Muscle of arm (tissue), 12 donors: Measurements from ENCODE around the gene EXD3. TPM values are rescaled to one million over a fixed set of nuclear protein-coding genes. Genes with fewer than 3 reads are reported as not detected.

Experiments
- DNase-seq: peaks from one replicate; pipeline ENCODE4 v3.0.0-alpha.2; 2013
- polyA plus RNA-seq, 12 donors: library from polyadenylated mRNA; unstranded; fragments of 120-200 nt; gene quantifications; one replicate each; pipeline ENCODE4 v1.2.1, GENCODE V29; 2013; ENCODE audit not compliant: insufficient read length in 12 of 12

EXD3 gene
- polyA plus RNA-seq, 12 donors: 6.7 to 21.6 (median 11.6) TPM; not detected in 1

DNA sequence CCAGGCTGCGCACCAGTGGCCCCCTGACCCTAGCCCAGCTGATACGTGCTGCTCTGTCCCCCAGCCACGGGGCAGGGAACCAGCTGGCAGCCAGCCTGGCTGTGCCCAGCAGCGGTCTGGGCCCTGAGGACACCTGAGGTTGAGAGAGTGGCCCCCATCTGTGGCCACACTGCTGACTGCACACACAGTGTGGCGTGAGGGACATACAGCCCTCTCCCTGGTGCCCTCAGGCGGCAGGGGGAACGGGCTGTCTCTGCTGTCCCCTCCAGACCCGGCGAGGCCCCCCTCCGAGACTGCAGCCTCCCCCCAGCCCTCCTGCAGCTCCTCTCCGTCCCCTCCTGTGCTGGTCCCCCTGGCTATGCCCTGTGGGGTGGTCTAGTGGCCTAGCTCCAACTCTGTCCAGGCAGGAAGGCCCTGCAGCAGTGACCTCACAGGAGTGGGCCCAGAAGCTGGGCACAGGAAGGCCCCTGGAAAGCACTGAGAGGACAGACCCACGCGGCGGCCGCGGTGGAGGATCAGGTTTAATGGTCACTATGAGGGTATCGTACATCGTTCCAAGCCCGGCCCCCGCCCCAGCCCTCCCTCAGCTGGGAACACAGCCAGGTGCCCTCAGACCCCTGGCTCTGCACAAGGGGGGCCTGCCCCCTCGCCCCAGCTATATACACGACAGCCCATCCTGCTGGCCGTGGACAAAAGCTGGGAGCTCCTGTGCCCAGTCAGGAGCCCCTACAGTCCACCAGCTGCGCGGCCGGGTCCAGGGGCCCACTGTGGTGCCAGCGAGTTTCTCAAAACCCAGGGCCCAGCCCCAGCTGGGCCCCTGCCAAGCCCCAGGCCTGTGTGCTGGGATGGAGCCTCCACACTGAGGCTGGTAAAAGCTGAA is 25.0 kb upstream of the EXD3 start:
- no peak for DNase-seq

GRCh38 chr9:137446851-137447471 is 24.0 kb upstream of the EXD3 start:
- no peak for DNase-seq

DNA sequence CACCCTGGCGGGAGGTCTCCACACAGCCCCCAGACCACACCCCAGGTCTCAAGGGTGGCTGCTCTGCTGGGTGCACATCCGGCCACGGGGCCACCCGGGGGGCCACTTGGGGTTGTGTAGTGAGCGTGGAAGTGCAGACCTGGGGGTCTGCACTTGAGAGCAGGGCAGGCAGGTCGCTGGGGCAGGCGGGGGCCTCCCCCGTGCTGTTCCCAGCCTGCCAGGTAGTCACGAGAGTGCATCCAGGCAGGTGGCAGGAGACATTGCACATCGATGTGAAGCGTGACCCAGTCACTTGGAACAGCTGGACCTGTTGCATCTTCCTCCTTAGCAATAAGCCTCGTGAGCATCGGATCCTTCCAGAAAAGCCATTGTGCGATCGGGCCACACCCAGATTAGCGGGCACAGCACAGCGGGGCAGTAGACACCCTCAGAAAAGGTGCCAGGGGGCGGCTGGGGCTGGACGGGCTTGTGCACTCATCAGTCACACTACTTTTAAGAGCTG is 23.0 kb upstream of the EXD3 start:
- no peak for DNase-seq

DNA sequence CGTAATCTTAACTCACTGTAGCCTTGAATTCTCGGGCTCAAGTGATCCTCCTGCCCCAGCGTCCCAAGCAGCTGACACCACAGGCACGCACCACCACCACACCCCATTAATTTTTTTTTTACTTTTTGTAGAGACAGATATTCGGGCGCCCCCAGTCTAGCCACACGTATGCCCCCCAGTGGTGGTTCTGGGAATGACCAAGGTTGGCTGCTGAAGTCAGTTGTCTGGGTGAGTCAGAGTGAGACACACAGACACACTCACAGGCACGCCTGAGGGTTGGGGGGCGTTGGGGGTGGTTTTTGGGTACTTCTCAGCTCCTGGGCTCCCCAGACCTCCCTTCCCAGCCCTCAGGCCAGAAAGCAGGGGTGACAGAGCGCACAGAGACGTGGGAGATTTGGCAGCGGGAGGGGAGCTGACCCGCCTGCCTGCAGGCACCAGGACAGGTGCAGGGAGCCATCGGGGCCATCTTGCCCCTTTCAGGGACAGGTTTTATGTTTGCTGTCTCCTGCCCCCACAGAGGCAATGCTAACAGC is 22.4 kb upstream of the EXD3 start:
- peak; percentile 73 for DNase-seq

- no peak for DNase-seq
Observed at GRCh38 chr9:137444106-137444790, 21.3 kb upstream of the EXD3 start.

GRCh38 chr9:137441935-137442321 is 19.0 kb upstream of the EXD3 start:
- DNase-seq: no peak

DNA sequence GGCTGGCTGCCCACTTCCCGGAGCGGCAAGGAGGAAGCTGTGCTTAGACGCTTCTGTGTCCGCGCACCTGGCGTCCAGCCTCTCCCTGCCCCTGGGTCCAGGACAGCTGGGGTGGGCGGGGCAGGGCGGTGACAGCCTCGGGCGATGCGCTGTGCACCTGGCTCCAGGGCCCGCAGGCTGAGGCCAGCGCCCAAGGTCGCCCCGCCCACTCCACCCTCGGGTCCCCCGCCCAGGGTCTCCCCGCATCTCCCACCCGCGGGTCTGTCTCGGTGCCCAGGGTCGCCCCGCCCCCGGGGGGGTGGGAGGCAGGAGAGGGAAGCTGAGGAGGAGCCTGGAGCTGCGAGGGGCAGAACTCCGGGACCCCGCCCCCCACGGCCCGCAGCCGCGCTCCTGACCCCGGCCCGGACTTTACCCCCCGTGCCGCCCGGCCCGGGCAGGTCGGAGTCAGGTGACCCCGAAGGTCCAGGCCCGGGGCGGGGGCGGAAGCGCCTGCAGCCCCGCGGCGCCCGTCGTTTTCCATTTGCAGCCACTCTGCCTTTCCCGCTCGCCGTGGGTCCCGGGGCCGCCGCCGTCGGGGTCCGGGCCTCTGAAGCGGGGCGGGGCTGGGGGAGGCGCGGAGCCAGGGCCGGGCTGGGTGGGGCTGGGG is 18.4 kb upstream of the EXD3 start, which contains the start of gene ENTPD8:
Gene ENTPD8 (minus strand): TSS at position 69 of the 646 bp plus-strand sequence. CDS start 3,072 bp downstream, outside the sequence.
- DNase-seq: peak; percentile 43

- DNase-seq: no peak
Observed at GRCh38 chr9:137439158-137439714, 16.3 kb upstream of the EXD3 start.

GRCh38 chr9:137438591-137439157 is 15.7 kb upstream of the EXD3 start:
- no peak for DNase-seq

DNA sequence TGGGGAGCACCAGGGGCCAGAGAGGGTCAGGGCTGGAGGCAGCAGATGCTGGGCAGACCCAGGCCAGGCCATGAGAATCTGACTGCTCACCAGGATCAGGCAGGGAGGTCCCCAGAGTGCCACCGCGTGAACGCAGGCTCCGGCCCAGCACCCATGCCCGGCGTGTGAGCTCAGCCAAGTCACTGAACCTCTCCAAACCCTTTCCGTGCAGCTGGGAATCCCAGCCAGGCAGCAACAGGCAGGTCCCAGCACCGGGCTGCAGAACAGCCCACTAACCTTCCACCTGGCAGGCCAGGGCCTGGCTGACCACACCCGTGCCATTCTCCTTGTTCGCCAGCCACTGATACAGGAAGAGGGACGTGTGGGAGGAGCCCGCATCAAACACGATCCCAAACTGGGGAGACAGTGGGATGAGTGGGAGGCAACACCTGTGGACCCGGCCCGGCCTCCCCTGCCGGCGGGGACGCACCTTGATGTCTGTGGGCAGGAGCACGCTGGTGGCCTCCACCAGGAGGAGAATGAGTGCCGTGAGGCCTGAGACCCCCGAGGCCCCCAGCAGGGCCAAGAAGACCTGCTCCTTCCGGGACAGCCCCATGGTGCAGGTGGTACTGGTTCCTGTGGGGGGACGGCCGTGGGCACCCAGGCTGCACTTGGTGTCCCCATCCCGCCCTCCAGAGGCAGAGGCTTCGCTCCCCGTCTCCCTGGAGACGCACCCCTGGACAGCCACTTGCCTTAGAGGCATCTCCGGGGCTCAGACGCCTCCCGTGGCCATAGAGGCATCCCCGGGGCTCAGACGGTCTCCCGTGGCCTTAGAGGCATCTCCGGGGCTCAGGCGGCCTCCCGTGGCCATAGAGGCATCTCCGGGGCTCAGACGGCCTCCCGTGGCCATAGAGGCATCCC is 15.0 kb upstream of the EXD3 start:
- no peak for DNase-seq

DNA sequence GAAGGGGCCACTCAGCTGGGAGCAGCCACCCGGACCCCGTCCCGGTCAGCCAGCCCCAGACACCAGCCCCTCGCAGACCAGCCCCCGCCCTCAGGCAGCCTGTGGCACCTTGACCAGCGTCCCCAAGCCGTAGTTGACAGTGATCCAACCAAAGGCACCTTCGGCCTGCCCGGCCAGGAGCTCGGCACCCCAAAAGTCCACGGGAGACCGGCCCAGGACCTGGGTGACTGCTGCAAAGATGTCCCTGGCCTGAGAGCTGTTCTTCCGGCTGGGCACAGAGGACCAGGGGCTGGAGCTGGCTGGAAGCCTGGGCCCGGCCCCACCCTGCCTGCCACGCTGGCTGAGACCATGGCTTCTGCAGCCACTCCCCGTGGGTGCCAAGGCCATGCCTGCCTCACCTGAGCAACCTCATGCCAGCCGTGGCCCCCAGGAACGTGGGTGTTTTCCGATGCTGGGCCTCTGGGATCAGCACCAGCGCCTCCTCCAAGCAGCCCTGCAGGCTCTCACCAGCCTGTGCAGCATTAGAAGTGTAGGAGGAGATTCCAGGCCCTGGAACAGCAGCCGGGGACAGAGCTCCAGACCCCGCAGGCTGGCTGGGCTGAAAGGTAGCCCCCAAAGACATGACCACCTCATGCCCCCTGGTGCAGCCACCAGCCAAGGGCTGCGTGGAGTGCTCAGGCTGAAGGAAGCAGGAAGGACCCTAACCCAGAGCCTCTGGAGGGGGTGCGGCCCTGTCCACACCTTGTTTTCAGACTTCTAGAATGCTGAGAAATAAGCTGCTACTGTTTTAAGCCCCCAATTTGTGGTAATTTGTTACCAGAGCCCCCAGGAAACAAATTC is 14.0 kb upstream of the EXD3 start:
- no peak for DNase-seq

- DNase-seq: no peak
Observed at GRCh38 chr9:137435980-137436760, 13.2 kb upstream of the EXD3 start.

DNA sequence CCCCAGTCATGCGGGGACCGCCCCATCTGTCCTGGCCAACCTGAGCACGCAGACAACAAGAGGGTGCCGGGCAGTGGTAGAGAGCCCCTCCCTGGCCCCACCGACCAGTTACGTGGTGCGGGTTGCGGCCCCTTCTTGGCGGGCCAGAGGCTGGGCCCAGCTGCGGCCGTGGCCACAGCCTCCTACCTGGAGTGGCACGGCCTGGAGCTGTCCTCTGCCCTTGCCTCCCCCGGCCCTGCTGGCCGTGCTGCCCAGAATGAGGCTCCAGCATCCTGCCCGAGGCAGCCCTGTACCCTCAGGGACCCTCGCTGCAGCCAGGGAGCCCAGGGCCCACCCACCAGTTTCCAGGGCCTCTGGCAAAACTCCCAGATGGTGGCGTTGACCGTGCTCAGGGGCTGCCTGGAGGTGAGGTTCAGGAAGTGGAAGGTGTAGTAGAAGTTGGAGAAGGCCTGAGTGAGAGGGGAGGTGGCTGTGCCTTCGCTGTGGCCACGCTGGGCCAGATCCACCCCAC is 12.5 kb upstream of the EXD3 start:
- no peak for DNase-seq

DNA sequence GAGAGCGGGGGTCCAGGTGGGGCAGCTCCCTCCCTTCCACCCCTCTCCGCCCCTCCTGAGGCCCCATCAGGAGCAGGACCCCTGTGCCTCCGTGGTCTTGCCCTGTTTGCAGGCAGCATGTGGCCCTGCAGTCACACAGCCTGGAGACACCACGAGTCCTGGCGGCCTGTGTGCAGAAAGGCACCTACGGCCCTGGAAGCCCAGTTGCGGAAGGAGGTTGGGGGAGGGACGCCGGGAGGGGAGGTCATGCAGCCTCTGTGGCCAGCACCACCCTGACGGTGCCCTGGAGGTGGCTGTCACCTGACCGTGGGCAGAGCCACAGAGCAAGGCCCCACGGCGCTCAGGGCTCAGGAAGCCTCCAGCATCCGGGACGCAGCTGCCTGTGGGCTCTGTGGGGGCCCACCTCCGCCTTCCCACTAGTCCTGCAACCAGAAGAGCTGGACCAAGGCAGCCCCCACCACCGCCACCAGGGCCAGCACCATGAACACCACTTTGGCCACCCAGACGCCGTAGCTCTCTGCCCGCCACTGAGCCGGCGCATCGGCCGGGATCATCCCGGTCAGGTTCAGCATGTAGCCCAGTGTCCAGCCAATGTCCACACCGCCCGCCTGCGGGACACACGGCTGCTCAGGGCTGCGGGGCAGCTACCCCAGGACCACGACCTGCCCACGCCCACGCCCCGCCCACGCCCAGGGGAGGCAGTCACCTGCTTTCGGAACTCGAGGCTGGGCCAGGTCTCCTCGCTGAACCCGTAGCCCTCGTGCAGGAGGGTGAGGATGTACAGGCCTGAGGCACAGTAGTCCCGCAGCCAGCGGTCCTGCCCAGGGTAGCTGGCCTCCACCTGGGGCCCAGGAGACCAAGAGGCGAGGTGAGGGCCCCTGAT is 11.8 kb upstream of the EXD3 start:
- no peak for DNase-seq

GRCh38 chr9:137433916-137434431 is 11.0 kb upstream of the EXD3 start:
- DNase-seq: no peak

DNA sequence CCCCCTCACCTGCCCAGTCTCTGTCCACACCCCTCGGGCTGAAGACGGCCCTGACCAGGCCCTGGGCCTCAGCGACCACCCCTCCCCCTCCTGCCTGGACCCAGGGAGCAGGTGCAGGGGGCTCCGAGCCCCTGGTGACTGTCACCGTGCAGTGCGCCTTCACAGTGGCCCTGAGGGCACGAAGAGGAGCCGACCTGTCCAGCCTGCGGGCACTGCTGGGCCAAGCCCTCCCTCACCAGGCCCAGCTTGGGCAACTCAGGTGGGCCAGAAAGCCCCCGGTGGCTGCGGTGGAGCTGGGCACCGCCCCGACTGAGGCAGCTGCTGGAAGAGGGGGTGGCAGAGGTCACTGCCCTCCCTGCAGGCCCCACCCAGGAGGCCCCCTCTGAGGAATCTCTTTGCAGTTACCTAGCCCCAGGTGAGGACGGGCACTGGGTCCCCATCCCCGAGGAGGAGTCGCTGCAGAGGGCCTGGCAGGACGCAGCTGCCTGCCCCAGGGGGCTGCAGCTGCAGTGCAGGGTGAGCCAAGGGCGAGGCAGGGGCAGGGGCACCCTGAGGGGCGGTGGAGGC is 10.5 kb upstream of the EXD3 start:
- DNase-seq: no peak
